KMS-11 (cell line): Measurements from ENCODE around the gene EDRF1.

Experiments used
- H2AFZ ChIP-seq: fragments of 200-600 bp; sonication (generic); 2 replicates; pipeline ENCODE4 v1.6.1; 2016; ENCODE audit warnings: antibody characterized with exemption, mixed run types, low read depth
- H3K27ac ChIP-seq: fragments of 200-600 bp; sonication (generic); 2 replicates; pipeline ENCODE4 v1.6.1; 2016; ENCODE audit warnings: mild to moderate bottlenecking, mixed run types
- H3K27me3 ChIP-seq: fragments of 200-600 bp; sonication (generic); 2 replicates; pipeline ENCODE4 v1.6.1; 2017; ENCODE audit warnings: mild to moderate bottlenecking, low read depth, mixed run types, moderate library complexity; ENCODE audit not compliant: insufficient read depth
- H3K36me3 ChIP-seq: fragments of 200-600 bp; sonication (generic); 2 replicates; pipeline ENCODE4 v1.6.1; 2017; ENCODE audit warnings: mild to moderate bottlenecking, mixed run types; ENCODE audit not compliant: insufficient read depth
- H3K4me1 ChIP-seq: fragments of 200-600 bp; sonication (generic); 2 replicates; pipeline ENCODE4 v1.6.1; 2016; ENCODE audit warnings: mild to moderate bottlenecking, low read depth, mixed run types; ENCODE audit not compliant: poor library complexity, severe bottlenecking
- H3K4me2 ChIP-seq: fragments of 200-600 bp; sonication (generic); 2 replicates; pipeline ENCODE4 v1.7.0; 2016; ENCODE audit warnings: mild to moderate bottlenecking, mixed run types
- H3K4me3 ChIP-seq: fragments of 200-600 bp; sonication (generic); IDR thresholded peaks from 2 replicates; pipeline ENCODE4 v1.6.1; 2017; ENCODE audit warnings: low read depth, low read length, mixed read lengths; ENCODE audit not compliant: insufficient read depth
- H3K79me2 ChIP-seq: fragments of 200-600 bp; sonication (generic); 2 replicates; pipeline ENCODE4 v1.6.1; 2016; ENCODE audit warnings: low read depth, mixed run types; ENCODE audit not compliant: insufficient read depth
- H3K9ac ChIP-seq: fragments of 200-600 bp; sonication (generic); 2 replicates; pipeline ENCODE4 v1.6.1; 2016; ENCODE audit warnings: mild to moderate bottlenecking, mixed run types
- H4K20me1 ChIP-seq: fragments of 200-600 bp; sonication (generic); 2 replicates; pipeline ENCODE4 v1.6.1; 2016; ENCODE audit warnings: mild to moderate bottlenecking, mixed run types; ENCODE audit not compliant: insufficient read depth
- CTCF ChIP-seq: fragments of 200-600 bp; sonication (generic); conservative IDR thresholded peaks from 2 replicates; pipeline ENCODE4 v1.6.1; 2017; ENCODE audit warnings: low read depth, mild to moderate bottlenecking, antibody characterized with exemption, low read length, moderate library complexity, mixed read lengths

The EDRF1 gene

DNA sequence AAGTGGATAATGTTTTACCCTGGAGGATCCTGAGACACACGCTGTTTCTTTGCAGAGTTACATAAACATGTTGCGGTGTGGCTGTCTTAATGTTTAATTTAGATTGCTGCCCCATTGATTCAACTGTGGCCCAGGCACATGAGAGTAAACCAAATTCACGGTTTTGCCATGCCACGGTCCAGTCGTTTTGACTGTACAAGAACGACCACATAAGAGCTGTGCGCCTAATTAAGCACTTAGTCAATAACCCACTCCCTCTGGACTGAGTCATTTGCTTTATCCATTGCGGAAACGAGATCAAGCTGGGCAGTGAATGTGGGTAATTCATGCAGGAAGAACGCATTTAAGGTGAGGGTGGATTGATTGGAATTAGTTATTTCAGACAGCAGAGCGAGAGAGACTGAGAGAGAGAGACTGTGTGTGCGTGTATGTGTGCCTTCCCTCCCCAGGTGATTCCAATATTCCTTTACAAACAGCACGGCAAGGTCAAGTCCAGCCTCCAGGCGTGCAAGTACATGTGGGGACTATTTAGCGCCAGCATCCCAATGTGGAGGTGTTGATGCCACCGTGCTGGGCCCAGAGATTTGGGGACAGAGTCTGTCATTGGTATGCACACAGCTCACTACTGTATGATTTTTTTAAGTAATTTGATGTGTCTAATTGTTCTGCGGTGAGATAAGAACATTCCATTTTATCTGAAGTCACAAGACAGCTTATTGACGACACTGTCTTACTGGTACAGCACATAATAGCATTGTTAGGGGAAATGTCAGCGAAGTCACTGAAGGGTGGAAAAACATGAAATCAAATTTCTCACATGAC, 28.1 kb upstream of the EDRF1 start:
- Histone ChIP-seq H3K9ac (no peak overlapping the region), H3K27ac (no peak overlapping the region), H3K4me1 (no peaks in the 10 kb centered on the region), H3K27me3 (no peaks in the 10 kb centered on the region), H4K20me1 (no peaks in the 10 kb centered on the region), H3K79me2 (no peaks in the 10 kb centered on the region), H3K36me3 (no peaks in the 10 kb centered on the region), H3K4me3 (no peak overlapping the region), H2AFZ (no peak overlapping the region), H3K4me2 (no peak overlapping the region)
- no peak for TF ChIP-seq CTCF

GRCh38 chr10:125692196-125692595, 27.3 kb upstream of the EDRF1 start:
- H3K79me2 ChIP-seq, result no peaks in the 10 kb centered on the region
- H3K36me3 ChIP-seq, result no peaks in the 10 kb centered on the region
- H3K27me3 ChIP-seq, result no peaks in the 10 kb centered on the region
- no peak overlapping the region for H3K9ac ChIP-seq
- no peaks in the 10 kb centered on the region for H4K20me1 ChIP-seq
- H3K4me2 ChIP-seq, result no peak overlapping the region
- TF ChIP-seq CTCF, result no peak
- no peaks in the 10 kb centered on the region for H3K4me1 ChIP-seq
- H3K4me3 ChIP-seq, result no peak overlapping the region
- no peak overlapping the region for H2AFZ ChIP-seq
- H3K27ac ChIP-seq, result no peak overlapping the region

DNA sequence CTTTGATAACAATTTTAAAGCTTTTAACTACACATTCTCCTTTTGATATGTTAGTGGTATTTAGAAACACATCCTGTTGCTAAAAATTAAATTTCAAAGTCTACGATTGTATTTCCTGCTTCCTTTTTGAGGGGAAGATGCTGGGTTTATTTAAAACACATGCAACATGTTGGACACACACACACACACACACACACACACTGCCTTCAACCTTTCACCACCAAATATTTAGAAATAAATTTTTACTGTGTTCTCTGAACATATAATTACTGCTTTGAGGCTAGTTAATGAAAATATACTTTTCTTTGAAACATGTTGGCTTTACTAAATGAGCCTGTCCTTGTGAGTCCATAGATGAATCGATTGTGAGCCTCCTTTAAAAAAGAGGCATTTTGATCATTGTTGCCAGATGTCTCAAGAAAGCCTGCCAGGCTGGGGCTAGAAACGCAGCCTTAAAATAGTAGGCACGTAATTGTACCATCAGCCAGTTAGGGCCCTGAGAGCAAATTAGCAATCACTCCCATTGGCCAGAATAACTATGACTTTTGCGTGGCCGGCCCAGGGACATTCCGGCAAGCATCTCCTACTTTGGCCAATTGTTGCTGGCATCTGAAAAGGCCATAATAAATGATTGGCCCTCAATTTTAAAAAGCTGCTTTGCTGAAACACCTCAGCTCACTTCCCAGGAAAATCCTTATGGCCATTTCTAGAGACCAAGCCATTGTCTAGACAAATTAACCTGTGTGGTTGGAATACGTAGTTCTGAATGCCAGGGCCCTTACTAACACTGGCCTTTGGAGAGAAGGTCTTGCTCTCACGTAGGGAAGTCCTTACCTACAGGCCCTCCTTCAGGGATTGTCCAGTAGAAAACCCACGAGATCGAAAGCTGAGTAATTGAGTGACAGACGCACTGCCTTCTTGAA, 26.6 kb upstream of the EDRF1 start:
- Histone ChIP-seq H3K27me3 (no peaks in the 10 kb centered on the region), H3K36me3 (no peaks in the 10 kb centered on the region), H2AFZ (no peak overlapping the region), H3K4me2 (no peak overlapping the region), H4K20me1 (no peaks in the 10 kb centered on the region), H3K27ac (no peak overlapping the region), H3K4me1 (no peaks in the 10 kb centered on the region), H3K79me2 (no peaks in the 10 kb centered on the region), H3K4me3 (no peak overlapping the region), H3K9ac (no peak overlapping the region)
- TF ChIP-seq CTCF, result no peak

GRCh38 chr10:125693524-125693847, 26.0 kb upstream of the EDRF1 start:
- Histone ChIP-seq H3K79me2 (no peaks in the 10 kb centered on the region), H3K4me3 (no peak overlapping the region), H2AFZ (no peak overlapping the region), H3K4me1 (no peaks in the 10 kb centered on the region), H3K36me3 (no peaks in the 10 kb centered on the region), H3K9ac (no peak overlapping the region), H4K20me1 (no peaks in the 10 kb centered on the region), H3K4me2 (no peak overlapping the region), H3K27me3 (no peaks in the 10 kb centered on the region), H3K27ac (no peak overlapping the region)
- TF ChIP-seq CTCF, result no peak
